RWPE1 (cell line): ENCODE data around the gene GLA.

ENCODE experiments used
- CTCF ChIA-PET: fragments of 350-600 bp; sonication (Branson Sonifier 250); formaldehyde crosslinking; extraction: SDS; loops from one replicate; lab custom pipeline; 2021; lab: Yijun Ruan, JAX
- POLR2A ChIA-PET: fragments of 400-600 bp; formaldehyde crosslinking; extraction: SDS; loops from one replicate; lab custom pipeline; 2020; ENCODE audit warnings: antibody characterized with exemption; ENCODE audit not compliant: low non-redundant PET; lab: Yijun Ruan, JAX
- DNase-seq: peaks from one replicate; pipeline ENCODE4 v3.0.0; 2012; ENCODE audit warnings: low spot score
- H3K27ac ChIP-seq: fragments of 450-650 bp; 2 replicates; pipeline ENCODE4 v1.5.1; 2017
- CTCF ChIP-seq: fragments of 450-650 bp; conservative IDR thresholded peaks from 2 replicates; pipeline ENCODE4 v1.5.1; 2017; ENCODE audit warnings: low read depth, mild to moderate bottlenecking

Gene GLA

GRCh38 chrX:101393530-101394305 lies 14.0 kb downstream of the GLA start:
- CTCF ChIA-PET, result interaction anchor here (0.7 kb wide), 1 partner anchor 1442 kb away, joined by 5 read pairs; no protein-coding TSS in a partner anchor
- POLR2A ChIA-PET, result no interaction called here
- peak overlapping the region; percentile 36; the same call in 1 of the 2 replicates for H3K27ac ChIP-seq
- no peak for TF ChIP-seq CTCF
- DNase-seq, result no peak

- no peak for DNase-seq
- no peak for TF ChIP-seq CTCF
- ChIA-PET CTCF (no interaction called here), POLR2A (no interaction called here)
- H3K27ac ChIP-seq, result no peak overlapping the region
Measured at GRCh38 chrX:101391831-101392230, 15.9 kb downstream of the GLA start.

- CTCF ChIA-PET, result interaction anchor here (0.6 to 0.9 kb wide), 4 partner anchors 10 to 88 kb away, joined by 3 read pairs; no protein-coding TSS in a partner anchor
- peak; percentile 71 for TF ChIP-seq CTCF
- peak within 1 kb of the TSS; percentile 78 for H3K27ac ChIP-seq
- POLR2A ChIA-PET, result interaction anchor here (1.5 kb wide), 1 partner anchor 42 kb away, joined by 4 read pairs; the partner anchor contains the start of gene TIMM8A
- DNase-seq, result peak; percentile 79
Measured at GRCh38 chrX:101390664-101391525, 16.8 kb downstream of the GLA start, which contains the start of gene RPL36A. Gene RPL36A (plus strand): TSS chrX:101391011. CDS start chrX:101391044, 33 bp downstream.

GRCh38 chrX:101388604-101389003 lies 19.1 kb downstream of the GLA start:
- no peak for DNase-seq
- ChIA-PET POLR2A (no interaction called here), CTCF (no interaction called here)
- TF ChIP-seq CTCF, result no peak
- H3K27ac ChIP-seq, result no peak overlapping the region

- CTCF ChIA-PET, result no interaction called here
- POLR2A ChIA-PET, result no interaction called here
- DNase-seq, result no peak
- H3K27ac ChIP-seq, result no peak overlapping the region
- no peak for TF ChIP-seq CTCF
Measured at GRCh38 chrX:101386542-101386885, 21.2 kb downstream of the GLA start.
